ENCODE results near the gene XDH. TPM values are rescaled to one million over a fixed set of nuclear protein-coding genes. Genes with fewer than 3 reads are reported as not detected.

The XDH gene
- total RNA-seq, 1 experiment from 2014 or later: 0.91 TPM

DNA sequence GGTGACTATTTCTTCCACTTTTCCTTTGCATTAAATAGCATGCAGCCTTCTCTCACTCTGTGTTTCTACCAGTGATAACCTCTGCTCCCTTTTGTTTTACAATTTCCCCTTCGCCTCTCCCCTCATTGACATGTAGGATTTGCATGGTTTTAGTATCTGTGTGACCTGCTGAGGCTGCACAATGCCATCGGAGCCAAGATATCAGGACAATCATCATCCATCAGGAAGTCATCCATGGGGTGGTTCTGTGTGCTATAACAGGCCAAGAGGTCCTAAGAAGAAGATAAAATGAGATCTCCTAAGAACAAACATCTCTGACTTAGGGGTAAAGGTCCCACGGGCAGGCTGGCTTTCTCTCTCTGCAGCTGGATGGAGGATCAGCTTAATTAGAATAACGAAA, 115.0 kb downstream of the XDH start:
- no peak overlapping the region for H3K9ac ChIP-seq (ENCODE audit: low read length)
- TF ChIP-seq EZH2phosphoT487 (IDR thresholded peaks at IDR 0.05; ENCODE audit: borderline replicate concordance, low read length): no peak
- no peak for TF ChIP-seq CTCF (conservative IDR thresholded peaks at IDR 0.05; ENCODE audit: low read depth, low read length)
- TF ChIP-seq EZH2 (IDR thresholded peaks at IDR 0.05; ENCODE audit: low read length, unreplicated experiment): no peak
- no peaks in the 10 kb centered on the region for H4K20me1 ChIP-seq (ENCODE audit: low read length)
- no peak for DNase-seq
- H3K9me2 ChIP-seq (replicated peaks; ENCODE audit: low read length): no peaks in the 10 kb centered on the region
- H3K4me3 ChIP-seq (ENCODE audit: low read length): no peak overlapping the region
- intact Hi-C loops (cut with micrococcal nuclease): no loop called here
- no peaks in the 10 kb centered on the region for H3K36me3 ChIP-seq (ENCODE audit: low read depth, low read length)
- H2AFZ ChIP-seq (ENCODE audit: low read length): no peak overlapping the region
- BruUV-seq (replicated peaks): no TSS peak
- H3K27me3 ChIP-seq (ENCODE audit: low read length): no peaks in the 10 kb centered on the region
- ChIA-PET POLR2A (ENCODE audit: unreplicated experiment) (no interaction called here), CTCF (no interaction called here)
- H3K4me1 ChIP-seq (ENCODE audit: insufficient read depth, low read length): no peaks in the 10 kb centered on the region
- no peaks in the 10 kb centered on the region for H3K79me2 ChIP-seq (ENCODE audit: low read length)
- no peaks in the 10 kb centered on the region for H3F3A ChIP-seq (ENCODE audit: low read length, unreplicated experiment)
- no peaks in the 10 kb centered on the region for H3K9me3 ChIP-seq (ENCODE audit: low read length)
- no peak overlapping the region for H3K4me2 ChIP-seq (ENCODE audit: low read length)
- H3K27ac ChIP-seq (ENCODE audit: low read length): no peak overlapping the region
- ATAC-seq: no peak

DNA sequence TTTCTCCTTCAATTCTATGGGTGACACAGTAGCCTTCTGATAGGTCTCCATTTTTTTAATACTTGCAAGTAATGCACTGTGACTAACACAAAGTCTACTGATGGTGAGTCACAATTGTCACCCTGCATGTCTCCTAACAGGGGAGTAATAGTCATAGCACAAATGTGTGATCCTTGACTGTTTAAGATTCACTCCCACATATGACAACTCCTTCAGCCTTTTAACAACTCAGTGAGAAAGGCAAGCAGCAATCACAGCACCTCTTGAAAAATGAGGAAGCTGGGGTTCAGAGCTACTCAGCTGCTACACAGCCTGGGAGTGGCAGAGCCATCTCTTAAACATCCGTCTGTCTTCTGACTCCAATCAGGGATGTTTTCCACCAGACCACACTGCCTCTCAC, 116.8 kb downstream of the XDH start:
- Histone ChIP-seq H3K9ac (ENCODE audit: low read length) (no peak overlapping the region), H3K4me3 (ENCODE audit: low read length) (no peak overlapping the region), H2AFZ (ENCODE audit: low read length) (no peak overlapping the region), H3K36me3 (ENCODE audit: low read depth, low read length) (no peaks in the 10 kb centered on the region), H3F3A (ENCODE audit: low read length, unreplicated experiment) (no peaks in the 10 kb centered on the region), H3K79me2 (ENCODE audit: low read length) (no peaks in the 10 kb centered on the region), H3K9me3 (ENCODE audit: low read length) (no peaks in the 10 kb centered on the region), H4K20me1 (ENCODE audit: low read length) (no peaks in the 10 kb centered on the region), H3K27ac (ENCODE audit: low read length) (no peak overlapping the region), H3K4me2 (ENCODE audit: low read length) (no peak overlapping the region), H3K27me3 (ENCODE audit: low read length) (no peaks in the 10 kb centered on the region), H3K4me1 (ENCODE audit: insufficient read depth, low read length) (no peaks in the 10 kb centered on the region), H3K9me2 (replicated peaks; ENCODE audit: low read length) (no peaks in the 10 kb centered on the region)
- ATAC-seq: peak; percentile 27; the same call in 1 of the 2 replicates
- ChIA-PET CTCF (no interaction called here), POLR2A (ENCODE audit: unreplicated experiment) (no interaction called here)
- TF ChIP-seq EZH2phosphoT487 (IDR thresholded peaks at IDR 0.05; ENCODE audit: borderline replicate concordance, low read length) (no peak), EZH2 (IDR thresholded peaks at IDR 0.05; ENCODE audit: low read length, unreplicated experiment) (no peak), CTCF (conservative IDR thresholded peaks at IDR 0.05; ENCODE audit: low read depth, low read length) (no peak)
- BruUV-seq (replicated peaks): no TSS peak
- intact Hi-C loops (cut with micrococcal nuclease): no loop called here
- DNase-seq: peak; percentile 55

DNA sequence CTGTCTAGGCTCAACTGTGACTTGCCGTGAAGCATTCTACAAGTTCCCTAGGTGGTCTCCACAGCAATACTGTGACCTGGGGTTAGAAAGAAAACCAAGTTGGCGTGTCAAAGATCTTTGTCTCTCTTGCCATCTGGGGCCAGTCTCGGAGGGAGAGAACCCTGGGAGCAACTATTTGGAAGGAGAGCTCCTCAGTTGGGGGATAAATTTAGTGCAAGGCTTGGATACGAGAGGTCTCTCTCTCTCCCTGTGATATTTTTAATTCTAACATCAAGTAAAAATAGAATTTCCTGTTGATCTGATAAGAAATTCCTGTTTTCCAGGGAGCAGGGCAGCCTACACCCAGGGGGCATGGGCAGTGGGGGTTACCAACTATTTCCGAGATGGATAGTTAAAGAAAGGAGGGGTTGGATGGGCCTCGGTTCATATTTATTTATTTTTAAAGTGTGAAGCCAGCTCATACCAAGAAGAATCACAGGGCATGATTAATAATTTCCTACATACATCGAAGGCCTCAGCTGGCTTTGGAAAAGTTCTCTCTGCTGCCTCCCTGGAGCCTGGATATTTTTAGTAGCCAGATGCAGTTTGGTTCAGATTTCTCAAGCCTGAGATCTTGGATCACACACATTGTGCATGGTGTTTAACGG, 117.8 kb downstream of the XDH start:
- no peak overlapping the region for H2AFZ ChIP-seq (ENCODE audit: low read length)
- intact Hi-C loops (cut with micrococcal nuclease): no loop called here

More for the DNA sequence above, 117.8 kb downstream of the XDH start:
- no peak for TF ChIP-seq CTCF (conservative IDR thresholded peaks at IDR 0.05; ENCODE audit: low read depth, low read length)
- TF ChIP-seq EZH2phosphoT487 (IDR thresholded peaks at IDR 0.05; ENCODE audit: borderline replicate concordance, low read length): no peak
- no peak for TF ChIP-seq EZH2 (IDR thresholded peaks at IDR 0.05; ENCODE audit: low read length, unreplicated experiment)
- H3K4me3 ChIP-seq (ENCODE audit: low read length): no peak overlapping the region
- no peak overlapping the region for H3K27ac ChIP-seq (ENCODE audit: low read length)
- ATAC-seq (no peak), DNase-seq (no peak)
- H3K79me2 ChIP-seq (ENCODE audit: low read length): no peaks in the 10 kb centered on the region
- no peaks in the 10 kb centered on the region for H3K4me1 ChIP-seq (ENCODE audit: insufficient read depth, low read length)
- no peaks in the 10 kb centered on the region for H3K9me2 ChIP-seq (replicated peaks; ENCODE audit: low read length)
- no peak overlapping the region for H3K4me2 ChIP-seq (ENCODE audit: low read length)
- no peaks in the 10 kb centered on the region for H3K36me3 ChIP-seq (ENCODE audit: low read depth, low read length)
- no peaks in the 10 kb centered on the region for H4K20me1 ChIP-seq (ENCODE audit: low read length)
- no peaks in the 10 kb centered on the region for H3K9me3 ChIP-seq (ENCODE audit: low read length)
- H3K9ac ChIP-seq (ENCODE audit: low read length): no peak overlapping the region
- CTCF ChIA-PET: no interaction called here
- no TSS peak for BruUV-seq (replicated peaks)
- POLR2A ChIA-PET (ENCODE audit: unreplicated experiment): no interaction called here
- H3K27me3 ChIP-seq (ENCODE audit: low read length): no peaks in the 10 kb centered on the region
- no peaks in the 10 kb centered on the region for H3F3A ChIP-seq (ENCODE audit: low read length, unreplicated experiment)
